Ureter (tissue), 1 donor: ENCODE results near the gene MRPS18A. TPM values are rescaled to one million over a fixed set of nuclear protein-coding genes. Genes with fewer than 3 reads are reported as not detected.
"Not testable (repeated sequence)": the region's sequence is repeated elsewhere in the genome, so short reads cannot be mapped to it uniquely, and the experiment has no call there.

Source experiments
- DNase-seq: peaks from one replicate; pipeline ENCODE4 v3.0.0-alpha.2; 2020; ENCODE audit warnings: low spot score
- total RNA-seq: library from RNA; stranded (reverse); gene quantifications from one replicate; pipeline ENCODE4 v1.2.4, GENCODE V29; 2023
- donor health status: DM: yes; HTN: yes; CAD: no.

Gene MRPS18A
- total RNA-seq, 1 donor from 2014 or later: 41.8 TPM

DNA sequence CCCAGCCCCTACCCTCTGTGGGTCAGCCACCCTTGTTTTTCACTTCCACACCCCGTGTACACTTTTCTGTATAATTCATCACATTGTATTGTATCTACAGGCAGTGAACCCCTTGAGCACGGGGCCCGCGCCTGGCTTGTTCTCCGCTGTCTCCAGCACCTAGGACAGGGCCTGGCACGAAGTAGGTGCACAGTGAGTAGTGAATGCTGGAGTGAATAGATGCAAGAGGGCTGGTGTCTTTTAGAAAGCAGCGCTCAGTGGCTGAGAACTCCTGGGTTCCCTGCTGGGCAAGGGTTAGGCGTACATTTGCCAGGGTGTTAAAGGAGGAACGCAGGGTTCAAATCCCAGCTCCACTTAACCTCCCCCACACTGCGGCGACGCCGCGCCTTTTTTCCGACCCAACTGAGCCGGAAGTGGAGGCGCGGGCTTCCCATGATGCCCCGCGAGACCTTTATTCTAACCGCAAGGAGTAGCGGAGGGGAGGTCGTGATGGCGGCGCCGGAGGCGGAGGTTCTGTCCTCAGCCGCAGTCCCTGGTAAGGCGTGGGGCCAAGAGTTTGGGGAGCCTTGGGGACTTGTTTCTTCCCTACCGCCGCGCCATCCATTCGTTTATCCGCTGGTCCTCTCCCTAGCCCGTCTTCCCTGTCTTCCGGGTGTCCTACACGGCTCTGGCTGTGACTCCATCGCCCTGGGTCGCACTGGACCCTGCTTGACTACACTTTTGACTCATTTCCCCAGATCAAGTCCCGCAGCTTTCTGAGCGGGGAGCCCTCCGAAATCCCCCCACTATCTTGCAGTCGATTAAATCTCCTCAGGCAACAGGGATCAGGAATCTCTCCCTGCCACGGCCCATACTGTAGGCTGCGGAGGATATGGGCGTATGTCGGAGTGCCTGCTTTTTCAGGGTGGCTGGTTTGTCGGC is 51.9 kb downstream of the MRPS18A start, which contains the start of gene MAD2L1BP:
TSS of gene MAD2L1BP (plus strand) at position 454 of the 921 bp plus-strand sequence. CDS start at position 490, 36 bp downstream.
- DNase-seq: peak; percentile 84

DNA sequence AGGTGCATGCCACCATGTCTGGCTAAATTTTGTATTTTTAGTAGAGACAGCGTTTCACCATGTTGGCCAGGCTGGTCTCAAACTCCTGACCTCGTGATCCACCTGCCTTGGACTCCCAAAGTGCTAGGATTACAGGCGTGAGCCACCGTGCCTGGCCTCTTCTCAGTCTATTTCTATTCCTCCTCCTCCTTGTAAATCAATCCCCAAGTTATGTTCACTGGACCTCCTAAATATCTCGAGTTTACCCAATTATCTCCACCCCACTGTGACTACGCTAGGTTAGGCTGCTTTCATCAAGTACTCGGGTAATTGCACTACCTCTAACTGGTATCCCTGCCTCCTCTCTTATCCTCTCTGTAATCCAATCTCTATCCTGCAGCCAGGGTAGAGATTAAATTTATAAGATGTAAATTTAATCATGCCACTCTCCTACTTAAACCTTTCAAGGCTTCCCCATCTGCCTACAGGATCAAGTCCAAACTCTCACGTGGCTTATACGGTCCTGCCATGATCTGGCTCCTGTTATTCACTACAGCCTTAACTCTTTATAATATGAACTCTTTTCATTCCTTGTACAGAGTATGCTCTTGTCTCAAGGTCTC is 52.8 kb downstream of the MRPS18A start:
- DNase-seq: no peak

DNA sequence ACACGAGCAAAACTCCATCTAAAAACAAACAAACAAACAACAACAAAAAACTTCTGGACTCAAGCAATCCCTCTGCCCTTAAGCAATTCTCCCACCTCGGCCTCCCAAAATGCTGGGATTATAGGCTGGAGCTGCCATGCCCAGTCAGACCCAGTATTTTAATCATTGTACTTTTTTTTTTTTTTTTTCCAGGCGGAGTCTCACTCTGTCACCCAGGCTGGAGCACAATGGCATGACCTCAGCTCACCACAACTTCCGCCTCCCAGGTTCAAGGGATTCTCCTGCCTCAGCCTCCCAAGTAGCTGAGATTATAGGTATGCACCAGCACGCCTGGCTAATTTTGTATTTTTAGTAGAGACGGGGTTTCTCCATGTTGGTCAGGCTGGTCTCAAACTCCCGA is 54.6 kb downstream of the MRPS18A start:
- DNase-seq: not testable (repeated sequence)

- DNase-seq: no peak
Measured at GRCh38 chr6:43630980-43631619, 56.5 kb downstream of the MRPS18A start.

DNA sequence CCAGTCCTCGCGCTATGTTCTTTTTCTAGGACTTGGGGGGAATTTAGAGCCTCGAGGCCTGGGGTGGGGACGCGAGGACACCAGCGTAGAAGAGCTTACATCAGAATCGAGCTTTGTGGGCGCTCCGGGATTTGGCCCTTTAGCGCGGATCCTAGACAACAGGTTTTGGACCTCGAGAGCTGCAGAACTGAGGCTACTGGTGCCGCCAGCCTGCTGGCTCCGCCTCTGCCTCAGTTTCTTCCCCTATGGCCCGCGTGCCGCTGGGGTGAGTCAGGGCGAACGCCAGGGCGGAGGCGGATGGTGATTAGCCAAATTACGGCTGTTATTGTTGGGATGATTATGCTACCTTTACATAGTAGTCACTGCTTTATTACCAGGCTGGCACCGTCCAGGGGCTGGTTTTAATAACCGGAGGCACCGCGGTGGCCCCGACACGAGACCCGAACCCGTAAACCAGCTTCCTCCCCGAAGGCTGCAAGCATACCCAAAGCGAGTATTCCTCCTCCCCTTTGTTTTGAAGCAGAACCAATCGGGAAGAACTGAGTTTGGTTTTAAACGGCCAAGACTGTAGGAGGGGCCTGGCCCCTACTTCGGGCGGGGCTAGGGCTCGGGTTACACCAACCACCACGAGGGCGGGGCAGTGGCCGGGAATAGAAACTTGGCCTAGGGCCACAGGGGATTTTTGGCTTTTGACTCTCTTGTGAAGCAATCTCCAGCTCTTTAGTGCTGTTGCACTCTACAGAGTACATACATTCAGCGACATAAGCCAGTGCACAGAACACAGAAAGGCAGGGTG is 57.9 kb downstream of the MRPS18A start:
- peak; percentile 98 for DNase-seq

- DNase-seq: peak; percentile 99
Measured at GRCh38 chr6:43629104-43629504, 58.5 kb downstream of the MRPS18A start, which contains the start of gene GTPBP2. TSS of gene GTPBP2 (minus strand) at chr6:43629264. CDS start at chr6:43629162, 102 bp downstream.

GRCh38 chr6:43628393-43629103 is 59.0 kb downstream of the MRPS18A start:
- peak; percentile 73 for DNase-seq

GRCh38 chr6:43627008-43627825 is 60.4 kb downstream of the MRPS18A start:
- peak; percentile 87 for DNase-seq

DNA sequence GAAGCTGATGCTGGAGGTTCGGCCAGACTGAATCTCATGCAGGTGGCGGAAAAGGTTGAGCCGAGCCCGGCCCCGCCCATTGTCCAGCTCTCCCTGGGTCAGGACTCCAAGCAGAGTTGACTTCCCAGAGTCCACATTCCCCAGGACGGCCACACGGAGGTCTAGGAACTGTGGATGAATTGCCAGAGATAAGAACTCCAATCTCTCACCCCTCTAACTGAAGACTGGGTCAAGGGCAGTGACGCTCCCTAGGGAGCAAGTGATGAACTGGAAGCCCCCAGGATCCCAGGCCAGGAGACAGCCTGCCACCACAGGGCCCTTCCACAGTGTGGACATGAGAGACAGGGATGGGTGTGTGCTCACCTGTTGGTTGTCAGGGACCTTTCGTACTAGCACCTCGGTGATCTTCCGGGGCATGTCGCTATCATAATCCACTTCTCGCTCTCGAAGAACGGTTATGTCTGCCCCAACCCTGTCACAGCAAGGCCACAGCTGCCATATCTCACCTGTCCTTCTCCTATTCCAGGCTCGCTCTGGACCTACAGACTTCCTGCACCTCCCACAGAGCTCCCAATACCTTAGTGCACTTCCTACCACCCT is 62.1 kb downstream of the MRPS18A start:
- DNase-seq: no peak

GRCh38 chr6:43624786-43625288 is 62.8 kb downstream of the MRPS18A start:
- DNase-seq: no peak

DNA sequence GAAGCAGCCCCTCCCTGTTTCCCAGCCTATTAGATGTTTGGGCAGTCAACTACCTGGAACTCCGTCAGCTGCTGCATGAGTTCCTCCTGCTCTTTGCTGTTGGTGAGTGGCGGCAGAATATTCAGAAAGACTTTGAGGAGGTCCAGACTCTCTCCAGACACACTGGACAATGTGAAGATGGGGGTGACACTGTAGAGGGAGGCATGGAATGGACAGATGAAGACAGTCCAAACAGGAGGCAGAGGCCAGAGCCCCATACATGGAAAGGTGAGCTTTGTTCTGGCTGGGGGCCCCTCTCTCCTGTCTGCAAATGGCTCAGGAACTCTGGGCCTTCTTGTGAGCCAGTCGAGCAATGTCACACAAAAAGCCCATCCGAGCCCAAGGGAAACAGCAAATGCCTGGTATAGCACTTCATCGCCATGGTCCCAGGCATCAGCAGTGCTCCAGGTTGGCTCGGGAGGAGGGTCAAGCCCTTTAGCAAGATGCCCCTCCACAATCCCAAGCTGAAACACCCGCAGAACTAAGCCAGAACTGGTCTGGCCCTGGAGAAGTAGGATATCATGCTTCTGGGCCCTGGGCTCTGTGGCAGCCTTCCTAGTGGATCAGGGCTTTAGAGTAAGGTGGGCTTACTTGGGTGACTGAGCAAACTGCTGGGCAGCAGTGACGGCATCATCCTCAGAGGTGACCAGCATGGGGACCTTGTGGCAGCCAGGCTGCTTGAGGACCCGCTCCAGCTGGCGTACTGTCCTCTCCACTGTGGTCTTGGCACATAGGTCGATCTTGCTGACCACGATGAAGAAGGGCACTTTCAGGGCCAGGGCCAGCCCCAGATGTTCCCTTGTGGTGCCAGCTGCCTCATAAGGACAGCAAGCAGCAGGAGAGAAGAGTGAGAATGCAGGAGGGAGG is 63.5 kb downstream of the MRPS18A start:
- no peak for DNase-seq

GRCh38 chr6:43622541-43622940 is 65.0 kb downstream of the MRPS18A start:
- DNase-seq: no peak

- DNase-seq: no peak
Measured at GRCh38 chr6:43621836-43622180, 65.8 kb downstream of the MRPS18A start.

Other genes with a start within 250 kb of the MRPS18A start
- 3.2 TPM for gene DLK2, start 232.2 kb downstream of the MRPS18A start, total RNA-seq
- gene TJAP1, start 210.2 kb downstream of the MRPS18A start, total RNA-seq: 36.5 TPM
- gene LRRC73, start 177.4 kb downstream of the MRPS18A start, total RNA-seq: 0.57 TPM
- gene YIPF3, start 170.9 kb downstream of the MRPS18A start, total RNA-seq: 84.6 TPM
- gene POLR1C, start 170.7 kb downstream of the MRPS18A start, total RNA-seq: 60.4 TPM
- gene XPO5, start 111.8 kb downstream of the MRPS18A start, total RNA-seq: 47.9 TPM
- 10.8 TPM for gene POLH, start 111.6 kb downstream of the MRPS18A start, total RNA-seq
- gene GTPBP2, start 58.5 kb downstream of the MRPS18A start, total RNA-seq: 74.1 TPM
- gene MAD2L1BP, start 52.0 kb downstream of the MRPS18A start, total RNA-seq: 27.2 TPM
- 0.68 TPM for gene RSPH9, start 42.8 kb downstream of the MRPS18A start, total RNA-seq
- gene VEGFA, start 82.4 kb upstream of the MRPS18A start, total RNA-seq: 261 TPM